ENCODE results near the gene CCDC30. TPM values are rescaled to one million over a fixed set of nuclear protein-coding genes. Genes with fewer than 3 reads are reported as not detected.

Gene CCDC30
- total and polyA plus RNA-seq, 12 donors: 0.38 to 3.2 (median 1.3) TPM

GRCh38 chr1:42450061-42450460 lies 13.0 kb upstream of the CCDC30 start:
- H3K4me3 ChIP-seq: no peak overlapping the region
- intact Hi-C loops (cut with DNase I): loop anchor here in 4 of 10 donors (10.0 kb wide), 1 partner anchor 115 kb away; the partner anchor contains the start of gene FOXJ3 (in 4 of the 4)
- TF ChIP-seq CTCF (IDR thresholded peaks at IDR 0.05): no peak
- no peak for ATAC-seq
- H3K9me3 ChIP-seq: no peaks in the 10 kb centered on the region
- no peaks in the 10 kb centered on the region for H3K36me3 ChIP-seq
- 86 to 87% methylated on average over 1 of the region's 1 CpG for WGBS, 2 donors
- no peak overlapping the region for H3K27ac ChIP-seq
- H3K27me3 ChIP-seq: no peaks in the 10 kb centered on the region
- peaks cover 0 to 2% (median 0%) of the 10 kb centered on the region in 9 donors for H3K4me1 ChIP-seq
- DNase-seq: no peak

- 88 to 92% methylated on average over 4 of the region's 4 CpGs for WGBS, 2 donors
- Histone ChIP-seq H3K4me3 (no peak overlapping the region), H3K9me3 (no peaks in the 10 kb centered on the region), H3K27ac (no peak overlapping the region), H3K27me3 (no peaks in the 10 kb centered on the region), H3K4me1 (peaks cover 7 to 25% (median 21%) of the 10 kb centered on the region in 9 donors), H3K36me3 (peaks cover 0 to 11% (median 0%) of the 10 kb centered on the region in 9 donors)
- intact Hi-C loops (cut with DNase I): loop anchor here in 4 of 10 donors (10.0 kb wide), 1 partner anchor 119 kb away; the partner anchor contains the start of gene FOXJ3 (in 4 of the 4)
- DNase-seq: no peak
- TF ChIP-seq CTCF (IDR thresholded peaks at IDR 0.05): no peak
- no peak for ATAC-seq
Measured at GRCh38 chr1:42453386-42453785, 9.7 kb upstream of the CCDC30 start.

GRCh38 chr1:42454403-42454802 lies 8.7 kb upstream of the CCDC30 start:
- Histone ChIP-seq H3K27ac (no peak overlapping the region), H3K27me3 (no peaks in the 10 kb centered on the region), H3K9me3 (no peaks in the 10 kb centered on the region), H3K4me1 (peaks cover 7 to 30% (median 21%) of the 10 kb centered on the region in 9 donors), H3K4me3 (no peak overlapping the region), H3K36me3 (peaks cover 0 to 21% (median 5%) of the 10 kb centered on the region in 9 donors)
- ATAC-seq: no peak
- WGBS, 2 donors: 93 to 96% methylated on average over 5 of the region's 5 CpGs
- TF ChIP-seq CTCF (IDR thresholded peaks at IDR 0.05): no peak
- DNase-seq: no peak
- intact Hi-C loops (cut with DNase I): loop anchor here in 4 of 10 donors (10.0 kb wide), 1 partner anchor 120 kb away; the partner anchor contains the start of gene FOXJ3 (in 4 of the 4)

GRCh38 chr1:42456010-42456753 lies 6.9 kb upstream of the CCDC30 start, which contains the start of the genes PPCS and ZMYND12:
Gene PPCS (plus strand): TSS chr1:42456543. CDS start chr1:42456566, 23 bp downstream.
Gene ZMYND12 (minus strand): TSS chr1:42456022. CDS start chr1:42455997, 25 bp downstream.
- TF ChIP-seq CTCF (IDR thresholded peaks at IDR 0.05): peak in 1 of 9 donors; percentile 19
- intact Hi-C loops (cut with DNase I): loop anchor here in 6 of 10 donors (2.0 to 10.0 kb wide), 3 partner anchors 119 to 121 kb away; partner anchors contain the start of gene FOXJ3 (in 6 of the 6)
- Histone ChIP-seq H3K36me3 (peaks cover 0 to 39% (median 17%) of the 10 kb centered on the region in 9 donors), H3K27ac (peak within 1 kb of the TSS; percentile 92 to 99 (median 95)), H3K9me3 (no peaks in the 10 kb centered on the region), H3K4me3 (peak within 1 kb of the TSS; percentile 78 to 96 (median 86)), H3K27me3 (no peaks in the 10 kb centered on the region), H3K4me1 (peaks cover 7 to 30% (median 21%) of the 10 kb centered on the region in 9 donors)
- DNase-seq: peak; percentile 83 to 93
- ATAC-seq: peak; percentile 95 to 98 (median 97)
- WGBS, 2 donors: 0% methylated on average over 48 to 66 of the region's 66 CpGs

Measured in heart right ventricle (tissue), 16 donors.